Tibial nerve (tissue), 3 donors: Measurements from ENCODE around the gene GALNT14.

Experiments
- POLR2A ChIP-seq, 2 donors: fragments of 450-650 bp; IDR thresholded peaks; one replicate each; pipeline ENCODE4 v1.6.1; 2017; ENCODE audit warnings: antibody characterized with exemption in 2 of 2, mild to moderate bottlenecking in 2 of 2, moderate library complexity in 2 of 2
- TF ChIP-seq, protein P1 (sequence below), 5 experiments: fragments of 200-600 bp in 3 of 5; fragments of 450-650 bp in 2 of 5; sonication (generic) in 3 of 5; IDR thresholded peaks; one replicate each; pipeline ENCODE4 v1.5.1; 2016 to 2019; ENCODE audit warnings: antibody characterized with exemption in 5 of 5, mild to moderate bottlenecking in 3 of 5, moderate library complexity in 2 of 5

DNA sequence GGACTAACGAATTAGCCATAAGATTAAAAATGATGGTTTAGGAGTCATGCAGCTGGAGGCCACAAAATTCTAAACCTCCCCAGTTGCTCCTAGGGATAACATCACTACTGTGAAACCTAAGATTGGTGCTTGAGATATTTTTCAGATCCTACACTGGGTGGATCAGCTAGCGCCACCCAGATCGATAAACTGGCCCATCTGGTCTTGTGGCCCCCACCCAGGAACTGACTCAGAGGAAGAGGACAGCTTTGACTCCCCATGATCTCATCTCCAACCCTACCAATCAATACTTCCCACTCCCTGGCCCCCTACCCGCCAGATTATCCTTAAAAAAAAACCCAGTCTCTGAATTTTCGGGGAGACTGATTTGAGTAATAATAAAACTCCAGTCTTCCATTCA is 5.5 kb downstream of the GALNT14 start:
- TF ChIP-seq, protein P1, sequence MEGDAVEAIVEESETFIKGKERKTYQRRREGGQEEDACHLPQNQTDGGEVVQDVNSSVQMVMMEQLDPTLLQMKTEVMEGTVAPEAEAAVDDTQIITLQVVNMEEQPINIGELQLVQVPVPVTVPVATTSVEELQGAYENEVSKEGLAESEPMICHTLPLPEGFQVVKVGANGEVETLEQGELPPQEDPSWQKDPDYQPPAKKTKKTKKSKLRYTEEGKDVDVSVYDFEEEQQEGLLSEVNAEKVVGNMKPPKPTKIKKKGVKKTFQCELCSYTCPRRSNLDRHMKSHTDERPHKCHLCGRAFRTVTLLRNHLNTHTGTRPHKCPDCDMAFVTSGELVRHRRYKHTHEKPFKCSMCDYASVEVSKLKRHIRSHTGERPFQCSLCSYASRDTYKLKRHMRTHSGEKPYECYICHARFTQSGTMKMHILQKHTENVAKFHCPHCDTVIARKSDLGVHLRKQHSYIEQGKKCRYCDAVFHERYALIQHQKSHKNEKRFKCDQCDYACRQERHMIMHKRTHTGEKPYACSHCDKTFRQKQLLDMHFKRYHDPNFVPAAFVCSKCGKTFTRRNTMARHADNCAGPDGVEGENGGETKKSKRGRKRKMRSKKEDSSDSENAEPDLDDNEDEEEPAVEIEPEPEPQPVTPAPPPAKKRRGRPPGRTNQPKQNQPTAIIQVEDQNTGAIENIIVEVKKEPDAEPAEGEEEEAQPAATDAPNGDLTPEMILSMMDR (IDR thresholded peaks at IDR 0.05) = no peak
- no peak for TF ChIP-seq POLR2A (IDR thresholded peaks at IDR 0.05)
